GM19240 (cell line): ENCODE results near the gene TNFAIP2.

Experiments used
- DNase-seq: peaks from one replicate; pipeline ENCODE4 v3.0.0; 2011; ENCODE audit warnings: low spot score; ENCODE audit not compliant: insufficient read length

Gene TNFAIP2

DNA sequence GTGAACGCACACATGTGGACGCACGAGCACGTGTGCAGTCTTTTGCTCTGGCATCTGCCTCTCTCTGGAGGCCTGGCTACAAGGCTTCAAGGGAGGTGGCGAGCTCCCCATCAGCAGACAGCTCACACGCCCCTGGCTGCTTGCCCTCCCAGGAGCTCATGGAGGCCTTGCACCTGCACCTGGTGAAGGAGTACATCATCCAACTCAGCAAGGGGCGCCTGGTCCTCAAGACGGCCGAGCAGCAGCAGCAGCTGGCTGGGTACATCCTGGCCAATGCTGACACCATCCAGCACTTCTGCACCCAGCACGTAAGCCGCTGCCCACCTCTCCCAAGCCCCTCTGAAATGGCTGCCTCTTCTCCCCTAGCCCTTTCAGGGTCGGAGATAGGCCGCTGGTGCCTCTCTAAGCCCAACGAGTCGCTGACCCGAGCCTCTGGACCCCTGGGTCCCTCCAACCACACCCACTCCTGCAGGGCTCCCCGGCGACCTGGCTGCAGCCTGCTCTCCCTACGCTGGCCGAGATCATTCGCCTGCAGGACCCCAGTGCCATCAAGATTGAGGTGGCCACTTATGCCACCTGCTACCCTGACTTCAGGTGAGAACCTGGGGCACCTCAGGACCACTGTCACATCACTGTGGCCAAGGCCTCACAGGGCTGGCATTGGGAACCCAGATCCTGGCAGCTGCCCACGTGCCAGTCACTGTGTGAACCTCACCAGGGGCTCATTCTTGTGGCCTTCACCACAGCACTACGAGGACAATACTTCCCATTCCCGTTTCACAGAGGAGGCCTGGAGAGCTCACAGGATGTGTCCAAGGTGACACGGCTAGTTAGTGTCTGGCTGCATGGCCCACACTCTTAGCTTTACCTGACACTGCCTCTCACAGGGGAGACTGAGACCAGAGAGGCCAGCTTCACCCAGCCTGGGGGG is 10.2 kb downstream of the TNFAIP2 start:
- no peak for DNase-seq

- no peak for DNase-seq
Measured at GRCh38 chr14:103134405-103134804, 11.1 kb downstream of the TNFAIP2 start.

DNA sequence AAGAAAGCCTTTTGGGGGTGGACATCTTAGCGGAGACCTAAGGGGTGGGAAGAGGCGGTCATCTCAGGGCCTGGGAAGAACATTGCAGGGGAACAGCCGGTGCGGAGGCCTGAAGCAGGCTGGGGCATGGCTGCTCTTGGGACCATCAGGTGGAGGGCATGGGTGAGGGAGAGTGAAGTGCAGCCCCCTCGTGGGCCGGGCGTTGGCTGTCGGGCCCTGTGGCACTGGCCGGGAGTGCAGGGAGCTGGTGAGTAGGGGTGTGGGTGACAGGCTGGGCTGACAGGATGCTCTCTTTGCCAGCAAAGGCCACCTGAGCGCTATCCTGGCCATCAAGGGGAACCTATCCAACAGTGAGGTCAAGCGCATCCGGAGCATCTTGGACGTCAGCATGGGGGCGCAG is 11.7 kb downstream of the TNFAIP2 start:
- no peak for DNase-seq

- DNase-seq, result no peak
Measured at GRCh38 chr14:103135333-103136260, 12.3 kb downstream of the TNFAIP2 start.

GRCh38 chr14:103136388-103137271 is 13.4 kb downstream of the TNFAIP2 start:
- no peak for DNase-seq

GRCh38 chr14:103137689-103138300 is 14.5 kb downstream of the TNFAIP2 start:
- DNase-seq, result no peak

GRCh38 chr14:103138301-103139131 is 15.3 kb downstream of the TNFAIP2 start:
- DNase-seq, result no peak

DNA sequence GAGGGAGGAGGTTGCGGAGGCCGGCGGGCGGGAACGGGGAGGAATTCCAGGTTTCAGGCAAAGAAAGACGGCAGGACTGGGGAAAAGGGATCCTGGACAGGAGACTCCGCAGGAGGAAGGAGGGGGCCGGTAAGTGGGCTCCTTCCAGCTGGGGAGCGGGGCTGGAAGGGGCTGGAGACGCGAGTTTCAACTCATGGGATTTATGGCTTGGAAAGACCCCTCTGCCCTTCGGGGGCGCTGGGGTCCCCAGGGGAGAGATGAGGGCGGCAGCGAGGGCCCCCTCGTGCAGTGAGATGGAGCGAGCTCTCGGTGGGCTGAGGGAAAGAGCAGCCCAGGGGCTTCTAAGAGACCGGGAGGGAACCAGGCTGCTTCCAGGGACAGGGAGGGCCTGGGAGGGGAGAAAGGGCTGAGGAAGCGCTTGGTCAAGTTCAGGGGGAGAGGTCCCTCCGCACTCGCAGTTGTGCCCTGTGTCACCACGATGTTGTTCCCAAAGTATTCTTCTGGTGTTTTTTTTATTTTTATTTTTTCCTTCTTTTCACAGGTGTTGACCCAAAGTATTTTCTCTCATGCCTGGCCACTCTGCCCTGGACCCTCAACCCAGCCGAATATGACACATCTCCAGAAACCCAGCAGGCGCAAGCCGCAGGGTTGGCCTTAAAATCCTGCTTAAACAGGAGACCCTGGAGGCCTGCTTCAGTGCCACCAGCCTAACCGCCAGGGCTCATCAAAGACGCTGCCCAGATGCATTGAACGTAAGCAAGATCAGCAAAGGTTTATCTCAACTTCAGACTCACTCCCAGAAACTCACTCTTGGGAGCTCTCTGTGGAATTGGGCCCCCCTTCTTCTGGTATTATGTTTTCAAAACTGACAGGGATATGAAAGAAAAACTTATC is 16.1 kb downstream of the TNFAIP2 start:
- DNase-seq, result no peak

- peak; percentile 86 for DNase-seq
Measured at GRCh38 chr14:103140316-103141109, 17.3 kb downstream of the TNFAIP2 start.

DNA sequence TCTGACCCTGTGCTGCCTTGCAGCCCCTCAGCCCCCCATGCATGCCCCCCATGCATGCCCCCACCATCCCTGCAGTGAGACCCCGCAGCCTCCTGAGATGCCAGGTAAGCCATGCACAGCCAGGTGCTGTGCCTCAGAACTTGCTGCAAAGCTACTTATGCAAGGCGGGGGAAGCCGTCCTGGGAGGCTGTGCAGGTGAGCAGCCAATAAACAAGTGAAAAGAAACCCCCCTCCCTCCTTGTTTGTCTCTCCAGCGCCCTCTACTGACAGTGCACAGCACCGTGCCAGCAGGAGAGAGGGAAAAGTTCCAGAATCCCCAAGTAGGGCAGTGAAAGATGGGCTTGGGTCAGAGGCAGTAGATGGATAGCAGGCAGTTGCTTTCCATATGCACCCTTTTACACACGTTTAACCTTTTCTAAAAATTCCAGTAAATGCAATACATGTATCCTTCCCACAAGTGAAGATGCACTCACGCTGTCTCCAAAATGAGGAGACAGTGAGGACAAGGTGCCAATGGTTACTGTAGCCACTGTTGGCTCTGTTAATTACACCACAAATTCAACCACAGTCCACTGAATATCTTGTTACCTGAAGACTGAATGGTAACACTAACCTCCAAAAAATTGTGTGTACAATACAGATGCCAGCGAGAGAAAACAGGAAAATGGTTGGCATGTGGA is 18.0 kb downstream of the TNFAIP2 start:
- DNase-seq, result peak; percentile 82

DNA sequence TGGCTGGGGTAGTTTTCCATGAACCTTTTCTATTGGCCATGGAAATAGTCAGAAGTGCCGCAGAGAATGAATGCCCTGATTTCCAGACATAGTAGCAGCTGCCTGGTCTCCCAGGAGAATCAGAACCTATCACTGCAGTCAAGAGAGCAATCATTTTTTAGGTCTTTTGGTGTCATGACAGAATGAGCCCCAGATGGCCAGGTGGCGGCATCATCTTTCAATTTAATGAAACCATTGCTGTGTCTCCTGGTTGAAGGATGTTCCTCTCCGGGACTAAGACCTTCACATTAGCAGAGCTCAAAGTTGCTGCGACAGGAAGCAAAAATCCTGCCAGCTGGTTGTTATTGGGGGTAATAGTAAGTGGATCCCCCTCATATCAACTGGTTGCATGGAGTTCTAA is 18.8 kb downstream of the TNFAIP2 start:
- no peak for DNase-seq

DNA sequence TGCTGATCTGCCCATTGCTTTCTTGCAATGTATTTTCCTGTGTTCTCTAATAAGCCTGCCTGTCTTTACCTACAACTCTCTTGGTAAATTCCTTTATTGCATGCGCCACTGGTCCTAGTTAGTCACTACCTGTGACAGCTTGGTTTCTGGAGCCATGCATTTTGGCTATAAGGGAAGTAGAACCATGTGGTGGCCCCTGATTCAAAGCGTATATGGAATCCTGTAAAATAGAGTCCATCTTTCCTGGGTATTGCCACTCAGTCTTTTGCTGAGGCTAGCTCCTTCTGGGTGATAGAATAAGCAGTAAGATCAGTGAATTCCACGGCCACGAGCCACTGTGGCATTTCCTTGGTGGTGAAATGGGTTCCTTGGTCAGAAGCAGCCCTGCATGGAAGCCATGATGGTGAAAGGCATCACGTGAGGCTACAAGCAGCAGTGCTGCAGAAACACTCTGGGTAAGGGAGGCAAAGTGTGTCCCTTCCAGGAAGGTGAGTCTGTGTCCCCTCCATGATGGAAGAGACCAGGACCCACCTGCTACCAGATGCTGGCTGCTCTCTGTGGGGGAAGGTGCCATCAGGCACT is 19.6 kb downstream of the TNFAIP2 start:
- no peak for DNase-seq

GRCh38 chr14:103143506-103143905 is 20.2 kb downstream of the TNFAIP2 start:
- DNase-seq, result no peak

GRCh38 chr14:103144085-103144484 is 20.8 kb downstream of the TNFAIP2 start:
- DNase-seq, result no peak

DNA sequence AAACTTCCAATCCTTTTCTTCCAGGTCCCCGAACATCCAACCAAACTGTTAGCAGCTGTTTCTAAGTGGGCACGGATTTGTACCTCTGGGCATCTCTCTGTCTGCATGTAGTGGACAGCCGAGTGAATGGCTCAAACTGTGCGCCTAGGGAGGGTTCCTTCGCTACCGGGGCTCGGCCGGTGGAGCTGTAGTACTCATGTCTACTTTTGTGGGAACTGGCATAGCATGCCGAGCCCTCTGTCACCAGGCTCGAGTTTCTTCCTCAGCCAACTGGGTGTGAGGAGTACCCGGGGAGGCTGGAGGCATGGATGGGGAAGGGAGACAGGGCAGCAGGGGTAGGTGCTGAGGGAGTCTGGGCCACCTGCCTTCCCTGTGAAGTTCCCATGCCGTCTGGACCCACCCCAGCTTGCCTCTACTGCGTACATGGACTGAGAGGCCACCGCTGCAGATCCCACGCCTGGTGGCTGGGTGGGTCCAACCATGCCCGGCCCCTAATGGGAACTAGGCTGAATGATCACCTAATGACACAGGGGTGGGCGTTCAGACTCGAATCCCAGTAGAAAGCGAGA is 23.0 kb downstream of the TNFAIP2 start:
- DNase-seq, result no peak

DNA sequence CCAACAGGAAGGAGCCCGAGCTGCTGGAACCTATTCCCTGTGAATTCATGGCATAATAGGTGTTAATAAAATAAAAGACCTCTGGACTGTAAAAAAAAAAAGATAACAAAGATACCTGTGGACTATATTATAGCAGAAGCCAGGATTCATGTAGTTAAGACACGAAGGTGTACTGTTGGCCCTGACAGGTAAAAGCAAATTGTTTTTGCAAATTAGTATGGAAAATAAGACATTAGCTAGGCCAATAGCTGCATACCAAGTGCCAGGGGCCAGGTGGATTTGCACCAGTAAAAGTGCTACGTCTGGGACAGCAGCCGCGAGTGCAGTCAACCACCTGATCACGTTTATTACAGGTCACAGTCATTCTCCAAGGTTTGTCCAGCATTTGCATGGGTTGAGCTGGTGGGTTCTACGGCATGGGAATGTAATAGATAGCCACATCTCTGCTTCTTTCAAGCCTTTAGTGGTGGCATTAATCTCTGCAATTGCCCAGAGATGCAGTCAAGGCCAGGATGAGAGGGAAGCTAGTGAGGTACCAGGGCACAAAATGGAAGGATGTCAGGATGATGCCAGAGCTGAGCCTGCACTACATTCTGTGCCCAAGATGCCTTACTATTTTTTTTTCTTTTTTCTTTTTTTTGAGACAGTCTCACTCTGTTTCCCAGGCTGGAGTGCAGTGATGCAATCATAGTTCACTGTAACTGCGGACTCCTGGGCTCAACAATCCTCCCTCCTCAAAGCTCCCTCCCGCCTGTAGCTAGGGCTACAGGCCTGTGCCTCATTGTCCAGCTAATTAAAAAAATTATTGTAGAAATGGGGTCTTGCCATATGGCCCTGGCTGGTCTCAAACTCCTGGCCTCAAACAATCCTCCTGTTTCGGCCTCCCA is 26.3 kb downstream of the TNFAIP2 start:
- DNase-seq, result no peak
